ENCODE data around the gene TSC2. TPM values are rescaled to one million over a fixed set of nuclear protein-coding genes. Genes with fewer than 3 reads are reported as not detected.
"Not testable (repeated sequence)": the region's sequence is repeated elsewhere in the genome, so short reads cannot be mapped to it uniquely, and the experiment has no call there.

TSC2 gene
- polyA plus RNA-seq, 1 donor from 2014 or later, result 69.2 TPM

DNA sequence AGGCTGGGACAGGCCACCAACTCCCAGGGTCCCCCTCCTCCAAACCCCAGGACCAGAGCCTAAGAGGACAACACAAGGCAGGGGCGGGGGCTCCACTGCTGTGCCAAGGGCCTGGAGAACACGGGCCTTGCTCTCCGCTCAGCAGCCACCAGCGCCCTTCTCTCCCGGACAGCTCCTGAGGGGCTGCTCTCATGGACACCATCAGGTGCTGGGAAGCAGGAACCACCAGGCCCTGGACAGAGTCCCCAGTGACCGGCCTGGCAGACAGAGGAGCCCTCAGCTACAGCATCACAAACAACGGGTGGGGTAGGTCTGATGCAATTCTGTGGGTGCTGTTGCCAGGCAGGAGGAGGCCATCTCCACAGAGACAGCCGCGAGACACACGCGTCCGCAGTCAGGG lies 86.0 kb downstream of the TSC2 start:
- H3K27ac ChIP-seq (ENCODE audit: low read length); H3K9ac ChIP-seq (ENCODE audit: low read length); H2AFZ ChIP-seq (ENCODE audit: low read depth, low read length); H3K79me2 ChIP-seq (replicated peaks; ENCODE audit: insufficient read depth, low read length); H3K4me2 ChIP-seq (ENCODE audit: low read length); H3K4me3 ChIP-seq (ENCODE audit: low read length); H3K27me3 ChIP-seq (ENCODE audit: insufficient read depth, low read depth, low read length); H3K9me3 ChIP-seq (ENCODE audit: low read length); H3K36me3 ChIP-seq (ENCODE audit: insufficient read depth, low read length); H3K9me2 ChIP-seq (ENCODE audit: insufficient read depth, low read length); H3F3A ChIP-seq (ENCODE audit: insufficient read depth, low read length, poor library complexity, severe bottlenecking); H4K20me1 ChIP-seq (ENCODE audit: insufficient read depth): not testable (repeated sequence)

GRCh38 chr16:2135071-2135470 lies 87.3 kb downstream of the TSC2 start:
- H3F3A ChIP-seq (ENCODE audit: insufficient read depth, low read length, poor library complexity, severe bottlenecking); H3K4me2 ChIP-seq (ENCODE audit: low read length); H4K20me1 ChIP-seq (ENCODE audit: insufficient read depth); H3K27me3 ChIP-seq (ENCODE audit: insufficient read depth, low read depth, low read length); H2AFZ ChIP-seq (ENCODE audit: low read depth, low read length); H3K79me2 ChIP-seq (replicated peaks; ENCODE audit: insufficient read depth, low read length); H3K27ac ChIP-seq (ENCODE audit: low read length); H3K36me3 ChIP-seq (ENCODE audit: insufficient read depth, low read length); H3K9me3 ChIP-seq (ENCODE audit: low read length); H3K9me2 ChIP-seq (ENCODE audit: insufficient read depth, low read length): not testable (repeated sequence)
- H3K9ac ChIP-seq (ENCODE audit: low read length), result peak overlapping the region; percentile 62
- H3K4me3 ChIP-seq (ENCODE audit: low read length), result peak overlapping the region; percentile 61

DNA sequence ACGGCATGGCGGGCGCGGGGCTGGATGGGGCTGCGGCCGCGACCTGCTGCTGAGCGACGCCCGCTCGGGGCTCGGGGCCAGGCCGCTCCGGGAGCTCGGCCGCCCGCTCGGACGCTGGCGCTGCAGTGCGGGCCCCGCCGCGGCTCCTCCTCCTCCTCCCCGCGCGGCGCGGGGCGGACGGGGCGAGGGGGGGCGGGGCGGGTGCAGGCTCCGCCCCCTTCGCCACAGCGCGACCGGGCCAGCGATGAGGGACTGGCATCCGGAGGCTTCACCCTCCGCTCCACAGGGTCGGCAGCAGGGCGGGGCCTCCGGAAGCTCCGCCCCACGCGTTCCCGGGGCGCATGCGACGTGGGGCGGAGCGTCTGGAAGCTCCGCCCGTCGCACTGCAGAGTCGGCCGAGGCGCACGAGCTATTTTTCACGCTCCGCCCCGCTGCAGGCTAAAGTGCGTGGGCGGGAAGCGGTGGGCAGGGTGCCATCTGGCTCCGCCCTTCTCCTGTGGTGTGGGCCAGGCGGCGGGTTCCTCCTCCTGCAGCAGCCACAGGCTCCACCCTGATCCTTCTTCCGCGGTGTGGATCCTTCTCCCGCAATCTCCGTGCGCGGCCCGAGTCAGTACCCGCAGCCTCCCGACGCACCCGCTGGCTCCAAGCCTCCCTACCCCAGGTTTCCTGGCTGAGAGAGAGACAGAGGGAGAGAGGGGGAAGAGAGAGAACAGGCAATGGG lies 88.1 kb downstream of the TSC2 start, which contains the start of gene PKD1:
Gene PKD1, minus strand, starts transcription at position 129 of the 721 bp plus-strand sequence. CDS start 209 bp downstream, outside the sequence.
- H3K27me3 ChIP-seq (ENCODE audit: insufficient read depth, low read depth, low read length); H3K9me3 ChIP-seq (ENCODE audit: low read length); H3K79me2 ChIP-seq (replicated peaks; ENCODE audit: insufficient read depth, low read length); H3K36me3 ChIP-seq (ENCODE audit: insufficient read depth, low read length); H3F3A ChIP-seq (ENCODE audit: insufficient read depth, low read length, poor library complexity, severe bottlenecking); H2AFZ ChIP-seq (ENCODE audit: low read depth, low read length); H3K4me2 ChIP-seq (ENCODE audit: low read length); H3K9me2 ChIP-seq (ENCODE audit: insufficient read depth, low read length); H4K20me1 ChIP-seq (ENCODE audit: insufficient read depth): not testable (repeated sequence)
- Histone ChIP-seq H3K4me3 (ENCODE audit: low read length) (peak within 1 kb of the TSS; percentile 61), H3K9ac (ENCODE audit: low read length) (peak within 1 kb of the TSS; percentile 62), H3K27ac (ENCODE audit: low read length) (peak within 1 kb of the TSS; percentile 72)
- TF ChIP-seq POLR2AphosphoS5 (IDR thresholded peaks at IDR 0.05), result peak; percentile 55
- TF ChIP-seq MXI1 (conservative IDR thresholded peaks at IDR 0.05; ENCODE audit: poor library complexity, severe bottlenecking), result peak; percentile 62

Small RNAs within 50 kb of the gene (small RNA-seq; reads per million reads assigned to genes)
- gene MIR1225 (0.33 to 0.92 (median 0.58) reads per million in 3 experiments), gene MIR3180-5 (0 reads per million in 3 experiments), gene MIR4516 (0 reads per million in 3 experiments), gene RF00019 (0 to 1.2 (median 0) reads per million in 3 experiments), gene RN7SL219P (0 reads per million in 3 experiments)

Other genes with a start within 250 kb of the TSC2 start
- 163 and 196 TPM in 2 replicates for gene HAGH, start 221.2 kb upstream of the TSC2 start, polyA plus RNA-seq
- gene FAHD1, start 220.8 kb upstream of the TSC2 start, polyA plus RNA-seq, result 73.5 and 80.0 TPM in 2 replicates
- not detected in 2 replicates for gene MEIOB, start 175.8 kb upstream of the TSC2 start, polyA plus RNA-seq
- gene HS3ST6, start 129.6 kb upstream of the TSC2 start, polyA plus RNA-seq, result not detected in 2 replicates
- 4.4 and 6.0 TPM in 2 replicates for gene MSRB1, start 104.8 kb upstream of the TSC2 start, polyA plus RNA-seq
- gene RPL3L, start 93.3 kb upstream of the TSC2 start, polyA plus RNA-seq, result not detected in 2 replicates
- 215 and 217 TPM in 2 replicates for gene NDUFB10, start 88.4 kb upstream of the TSC2 start, polyA plus RNA-seq
- gene RPS2, start 83.2 kb upstream of the TSC2 start, polyA plus RNA-seq, result 1,295 and 1,393 TPM in 2 replicates
- gene RNF151, start 81.1 kb upstream of the TSC2 start, polyA plus RNA-seq, result not detected in 2 replicates
- 20.5 and 21.4 TPM in 2 replicates for gene TBL3, start 75.9 kb upstream of the TSC2 start, polyA plus RNA-seq
- gene NOXO1, start 66.5 kb upstream of the TSC2 start, polyA plus RNA-seq, result 8.5 and 11.7 TPM in 2 replicates
- gene GFER, start 63.8 kb upstream of the TSC2 start, polyA plus RNA-seq, result 37.8 and 42.3 TPM in 2 replicates
- gene SYNGR3, start 58.0 kb upstream of the TSC2 start, polyA plus RNA-seq, result 61.0 and 71.9 TPM in 2 replicates
- gene ZNF598, start 38.2 kb upstream of the TSC2 start, polyA plus RNA-seq, result 18.2 and 22.1 TPM in 2 replicates
- not detected in 2 replicates for gene NPW, start 28.2 kb upstream of the TSC2 start, polyA plus RNA-seq
- 3.4 and 4.1 TPM in 2 replicates for gene NHERF2, start 21.1 kb upstream of the TSC2 start, polyA plus RNA-seq
- gene NTHL1, start 151 bp upstream of the TSC2 start, polyA plus RNA-seq, result 43.1 and 56.9 TPM in 2 replicates
- gene PKD1, start 87.9 kb downstream of the TSC2 start, polyA plus RNA-seq, result 176 and 232 TPM in 2 replicates
- 2.7 and 4.9 TPM in 2 replicates for gene RAB26, start 100.6 kb downstream of the TSC2 start, polyA plus RNA-seq
- 30.9 and 42.5 TPM in 2 replicates for gene TRAF7, start 107.8 kb downstream of the TSC2 start, polyA plus RNA-seq
- gene CASKIN1, start 148.6 kb downstream of the TSC2 start, polyA plus RNA-seq, result 10.3 and 12.3 TPM in 2 replicates
- 13.5 and 34.2 TPM in 2 replicates for gene MLST8, start 157.5 kb downstream of the TSC2 start, polyA plus RNA-seq
- 39.2 and 43.6 TPM in 2 replicates for gene BRICD5, start 162.9 kb downstream of the TSC2 start, polyA plus RNA-seq
- gene PGP, start 166.9 kb downstream of the TSC2 start, polyA plus RNA-seq, result 42.2 and 44.1 TPM in 2 replicates
- gene E4F1, start 175.6 kb downstream of the TSC2 start, polyA plus RNA-seq, result 64.9 and 81.6 TPM in 2 replicates
- gene DNASE1L2, start 188.5 kb downstream of the TSC2 start, polyA plus RNA-seq, result 10.2 and 10.9 TPM in 2 replicates
- 33.1 and 35.3 TPM in 2 replicates for gene ECI1, start 203.6 kb downstream of the TSC2 start, polyA plus RNA-seq
- 180 and 195 TPM in 2 replicates for gene RNPS1, start 220.1 kb downstream of the TSC2 start, polyA plus RNA-seq